Ascending aorta (tissue), 2 donors: ENCODE results near the gene STXBP5. TPM values are rescaled to one million over a fixed set of nuclear protein-coding genes. Genes with fewer than 3 reads are reported as not detected.

Source experiments
- DNase-seq, 2 donors: peaks; one replicate each; pipeline ENCODE4 v3.0.0-alpha.2; 2019; ENCODE audit warnings: low spot score in 2 of 2
- H3K27ac ChIP-seq, 2 donors: fragments of 200-600 bp; sonication (generic); one replicate each; pipeline ENCODE4 v1.5.1; 2016 to 2017; ENCODE audit warnings: mild to moderate bottlenecking in 1 of 2
- H3K27me3 ChIP-seq: fragments of 200-600 bp; sonication (generic); one replicate; pipeline ENCODE4 v1.5.1; 2017
- H3K36me3 ChIP-seq, 2 donors: fragments of 200-600 bp; sonication (generic); one replicate each; pipeline ENCODE4 v1.5.1; 2016
- H3K4me1 ChIP-seq, 2 donors: fragments of 200-600 bp; sonication (generic); one replicate each; pipeline ENCODE4 v1.5.1; 2016 to 2017; ENCODE audit warnings: mild to moderate bottlenecking in 1 of 2
- H3K4me3 ChIP-seq, 2 donors: fragments of 200-600 bp; sonication (generic); one replicate each; pipeline ENCODE4 v1.5.1; 2016 to 2017; ENCODE audit warnings: mild to moderate bottlenecking in 1 of 2
- H3K9me3 ChIP-seq, 2 donors: fragments of 200-600 bp; sonication (generic); one replicate each; pipeline ENCODE4 v1.5.1; 2016
- CTCF ChIP-seq, 3 experiments: fragments of 200-600 bp in 2 of 3; fragments of 450-650 bp in 1 of 3; sonication (generic) in 2 of 3; IDR thresholded peaks; one replicate each; pipeline ENCODE4 v1.5.1; 2016 to 2019; ENCODE audit warnings: antibody characterized with exemption in 3 of 3, mild to moderate bottlenecking in 1 of 3, moderate library complexity in 1 of 3
- intact Hi-C: fragments of 100-400 bp; cut with DNase I; formaldehyde crosslinking; loops from one replicate; pipeline ENCODE4 v1.15.1; 2023
- total RNA-seq: library from RNA; depleted of rRNA; stranded (reverse); fragments of >200 nt; gene quantifications from one replicate; pipeline ENCODE4 v1.1.0, GENCODE V29; 2016

Gene STXBP5
- total RNA-seq, 1 donor from 2014 or later = 13.6 TPM

- TF ChIP-seq CTCF (IDR thresholded peaks at IDR 0.05) = no peak
- Histone ChIP-seq H3K9me3 (no peaks in the 10 kb centered on the region), H3K4me3 (no peak overlapping the region), H3K4me1 (no peaks in the 10 kb centered on the region), H3K36me3 (peaks cover 7 to 10% of the 10 kb centered on the region in 2 donors), H3K27ac (no peak overlapping the region), H3K27me3 (no peaks in the 10 kb centered on the region)
- intact Hi-C loops = no loop called here
- DNase-seq = no peak
These were observed 58.7 kb downstream of the STXBP5 start for GRCh38 chr6:147262946-147263345.

GRCh38 chr6:147266821-147267220, 62.6 kb downstream of the STXBP5 start:
- TF ChIP-seq CTCF (IDR thresholded peaks at IDR 0.05) = no peak
- Histone ChIP-seq H3K27ac (no peak overlapping the region), H3K9me3 (no peaks in the 10 kb centered on the region), H3K36me3 (peaks cover 7 to 17% of the 10 kb centered on the region in 2 donors), H3K4me3 (no peak overlapping the region), H3K27me3 (no peaks in the 10 kb centered on the region), H3K4me1 (no peaks in the 10 kb centered on the region)
- intact Hi-C loops = no loop called here
- no peak for DNase-seq

- no peak overlapping the region for H3K27ac ChIP-seq
- intact Hi-C loops = no loop called here
- no peak for TF ChIP-seq CTCF (IDR thresholded peaks at IDR 0.05)
- peaks cover 4 to 17% of the 10 kb centered on the region in 2 donors for H3K36me3 ChIP-seq
- H3K27me3 ChIP-seq = no peaks in the 10 kb centered on the region
- no peaks in the 10 kb centered on the region for H3K4me1 ChIP-seq
- H3K4me3 ChIP-seq = no peak overlapping the region
- no peak for DNase-seq
- no peaks in the 10 kb centered on the region for H3K9me3 ChIP-seq
These were observed 63.4 kb downstream of the STXBP5 start for GRCh38 chr6:147267658-147268057.

GRCh38 chr6:147268254-147268653, 64.0 kb downstream of the STXBP5 start:
- no peak overlapping the region for H3K27ac ChIP-seq
- no peak for TF ChIP-seq CTCF (IDR thresholded peaks at IDR 0.05)

GRCh38 chr6:147274012-147274411, 69.8 kb downstream of the STXBP5 start:
- Histone ChIP-seq H3K4me1 (no peaks in the 10 kb centered on the region), H3K27me3 (no peaks in the 10 kb centered on the region), H3K4me3 (no peak overlapping the region), H3K36me3 (peaks cover 8 to 21% of the 10 kb centered on the region in 2 donors), H3K27ac (no peak overlapping the region), H3K9me3 (no peaks in the 10 kb centered on the region)
- no peak for TF ChIP-seq CTCF (IDR thresholded peaks at IDR 0.05)
- intact Hi-C loops = no loop called here
- DNase-seq = no peak

More at GRCh38 chr6:147268254-147268653, 64.0 kb downstream of the STXBP5 start:
- Histone ChIP-seq H3K27me3 (no peaks in the 10 kb centered on the region), H3K9me3 (no peaks in the 10 kb centered on the region), H3K36me3 (peaks cover 4 to 17% of the 10 kb centered on the region in 2 donors), H3K4me1 (no peaks in the 10 kb centered on the region), H3K4me3 (no peak overlapping the region)
- intact Hi-C loops = no loop called here
- no peak for DNase-seq

GRCh38 chr6:147274776-147275175, 70.6 kb downstream of the STXBP5 start:
- Histone ChIP-seq H3K27ac (no peak overlapping the region), H3K4me1 (no peaks in the 10 kb centered on the region), H3K9me3 (no peaks in the 10 kb centered on the region), H3K4me3 (no peak overlapping the region), H3K27me3 (no peaks in the 10 kb centered on the region), H3K36me3 (peaks cover 8 to 27% of the 10 kb centered on the region in 2 donors)
- intact Hi-C loops = no loop called here
- DNase-seq = no peak
- TF ChIP-seq CTCF (IDR thresholded peaks at IDR 0.05) = no peak
